GM12872 (cell line): ENCODE measurements around the gene IGF2R.

ENCODE experiments used
- TF ChIP-seq, protein P1 (sequence below): IDR thresholded peaks from 3 replicates; pipeline ENCODE4 v1.5.1; 2011; ENCODE audit warnings: low read depth, mild to moderate bottlenecking, low read length, moderate library complexity; ENCODE audit not compliant: insufficient read depth

IGF2R gene

DNA sequence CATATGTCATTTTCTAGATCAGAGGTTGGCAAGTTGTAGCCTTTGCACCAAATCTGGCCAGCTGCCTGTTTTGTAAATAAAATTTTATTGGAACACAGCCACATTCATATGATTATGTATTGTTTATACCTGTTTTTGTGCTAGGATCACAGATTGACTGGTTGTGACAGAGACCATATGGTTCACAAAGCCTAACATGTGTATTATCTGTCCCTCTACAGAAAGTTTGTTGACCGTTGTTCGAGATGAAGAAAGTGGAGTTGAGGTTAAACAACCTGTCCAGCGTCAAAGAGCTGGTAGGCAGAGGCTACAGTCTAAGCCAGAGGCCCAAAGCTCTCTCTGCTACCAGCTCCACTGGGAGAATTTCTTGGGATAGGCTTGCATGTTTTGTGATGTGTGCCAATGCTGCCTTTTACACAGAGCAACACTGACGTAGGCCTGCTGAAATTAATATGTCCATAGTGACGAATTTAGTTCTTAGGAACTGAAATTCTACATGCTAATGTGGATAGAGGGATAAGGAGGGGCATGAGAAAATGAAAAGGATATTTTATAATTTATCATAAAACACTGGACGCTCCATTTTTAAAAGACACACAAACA lies 11.7 kb upstream of the IGF2R start:
- TF ChIP-seq, protein P1, sequence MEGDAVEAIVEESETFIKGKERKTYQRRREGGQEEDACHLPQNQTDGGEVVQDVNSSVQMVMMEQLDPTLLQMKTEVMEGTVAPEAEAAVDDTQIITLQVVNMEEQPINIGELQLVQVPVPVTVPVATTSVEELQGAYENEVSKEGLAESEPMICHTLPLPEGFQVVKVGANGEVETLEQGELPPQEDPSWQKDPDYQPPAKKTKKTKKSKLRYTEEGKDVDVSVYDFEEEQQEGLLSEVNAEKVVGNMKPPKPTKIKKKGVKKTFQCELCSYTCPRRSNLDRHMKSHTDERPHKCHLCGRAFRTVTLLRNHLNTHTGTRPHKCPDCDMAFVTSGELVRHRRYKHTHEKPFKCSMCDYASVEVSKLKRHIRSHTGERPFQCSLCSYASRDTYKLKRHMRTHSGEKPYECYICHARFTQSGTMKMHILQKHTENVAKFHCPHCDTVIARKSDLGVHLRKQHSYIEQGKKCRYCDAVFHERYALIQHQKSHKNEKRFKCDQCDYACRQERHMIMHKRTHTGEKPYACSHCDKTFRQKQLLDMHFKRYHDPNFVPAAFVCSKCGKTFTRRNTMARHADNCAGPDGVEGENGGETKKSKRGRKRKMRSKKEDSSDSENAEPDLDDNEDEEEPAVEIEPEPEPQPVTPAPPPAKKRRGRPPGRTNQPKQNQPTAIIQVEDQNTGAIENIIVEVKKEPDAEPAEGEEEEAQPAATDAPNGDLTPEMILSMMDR: no peak

DNA sequence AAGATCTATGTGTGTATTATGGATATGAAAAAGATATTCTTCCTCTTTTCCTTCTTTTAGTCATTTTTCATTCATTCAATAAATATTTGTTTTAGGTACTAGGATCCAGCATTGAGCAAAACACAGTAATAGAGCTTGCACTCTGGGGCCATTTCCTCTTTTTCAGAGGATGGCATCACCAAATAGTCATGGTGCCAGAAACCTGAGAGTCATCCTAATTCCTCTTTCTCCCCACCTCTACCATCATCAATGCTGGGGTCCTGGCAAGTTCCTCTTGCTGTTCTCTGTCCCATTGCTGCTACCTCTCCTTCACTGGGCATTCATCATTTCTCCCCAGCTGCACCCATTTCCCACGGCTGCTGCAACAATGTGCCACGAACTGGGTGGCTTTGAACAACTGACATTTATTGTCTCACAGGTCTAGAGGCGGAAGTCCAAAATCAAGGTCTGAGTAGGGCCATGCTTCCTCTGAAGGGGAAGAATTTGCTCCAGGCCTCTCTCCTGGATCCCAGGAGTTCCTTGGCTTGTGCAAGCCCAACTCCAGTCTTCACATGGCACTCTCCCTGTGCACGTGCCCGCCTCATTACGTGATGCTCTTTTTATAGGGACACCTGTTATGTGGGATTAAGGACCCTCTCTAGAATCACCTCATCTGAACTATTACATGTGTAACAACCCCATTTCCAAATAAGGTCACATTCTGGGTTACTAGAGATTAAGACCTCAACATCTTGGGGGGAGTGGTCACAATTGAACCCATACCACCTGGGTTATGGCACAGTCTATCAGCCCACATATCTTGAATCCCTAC lies 9.5 kb upstream of the IGF2R start:
- TF ChIP-seq, protein P1: no peak

DNA sequence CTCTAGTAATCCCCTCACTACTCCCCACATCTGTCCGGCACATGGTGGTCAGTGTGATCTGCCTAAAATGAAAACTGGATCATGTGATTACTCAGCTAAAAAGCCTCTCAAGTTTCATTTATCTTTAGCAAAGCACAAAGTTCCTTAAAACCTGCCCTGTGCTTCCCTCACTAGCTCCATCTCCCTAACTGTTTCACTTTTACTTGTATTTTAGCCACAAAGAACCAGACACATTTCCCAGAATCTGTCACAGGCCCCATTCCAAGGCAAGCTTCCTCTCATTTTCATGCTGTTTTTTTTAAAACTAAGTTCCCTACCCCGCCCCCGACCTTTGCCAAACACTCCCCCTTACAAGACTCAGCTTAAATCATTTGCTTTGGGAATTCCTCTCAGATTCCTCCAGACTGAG lies 8.9 kb upstream of the IGF2R start:
- TF ChIP-seq, protein P1: no peak

DNA sequence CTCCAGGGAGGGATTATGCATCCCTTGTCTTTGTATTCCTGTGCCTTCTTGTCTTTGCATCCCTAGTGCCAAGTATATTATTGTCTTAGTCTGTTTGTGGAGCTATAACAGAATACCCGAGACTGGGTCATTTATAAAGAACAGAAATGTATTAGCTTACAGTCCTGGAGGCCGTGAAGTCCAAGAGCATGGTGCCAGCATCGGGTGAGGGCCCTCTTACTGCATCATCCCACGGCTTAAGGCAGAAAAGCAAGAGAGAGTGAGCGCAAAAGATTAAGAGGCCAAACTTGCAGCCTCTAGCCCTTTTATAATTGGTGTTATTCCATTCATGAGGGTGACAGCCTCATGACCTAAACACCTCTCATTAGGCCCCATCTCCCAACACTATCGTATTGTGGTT lies 8.4 kb upstream of the IGF2R start:
- TF ChIP-seq, protein P1: no peak

- TF ChIP-seq, protein P1: no peak
Observed at GRCh38 chr6:159961528-159961927, 7.4 kb upstream of the IGF2R start.

GRCh38 chr6:159963111-159963510 lies 5.8 kb upstream of the IGF2R start:
- TF ChIP-seq, protein P1: no peak

DNA sequence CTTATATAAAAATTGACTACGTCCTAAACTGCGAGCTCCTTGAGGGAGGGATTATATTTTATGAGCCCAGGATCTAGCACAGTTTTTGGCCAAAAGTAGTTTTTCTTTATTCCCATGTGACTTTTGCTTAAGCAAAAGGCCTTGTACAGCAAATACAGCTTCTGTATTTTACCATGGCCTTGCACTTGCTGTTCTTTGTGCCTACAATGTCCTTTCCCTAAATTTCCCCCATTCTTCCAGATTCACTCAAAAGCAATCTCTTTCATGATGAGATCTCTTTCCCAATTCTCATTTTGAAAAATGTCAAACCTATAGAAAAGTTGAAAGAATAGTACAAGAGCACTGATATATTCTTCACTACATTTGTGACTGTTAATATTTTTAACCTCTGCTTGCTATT lies 4.8 kb upstream of the IGF2R start:
- TF ChIP-seq, protein P1: no peak
